Renal cortical epithelial cell (primary cell): ENCODE results near the gene PROZ. TPM values are rescaled to one million over a fixed set of nuclear protein-coding genes. Genes with fewer than 3 reads are reported as not detected.

ENCODE experiments used
- DNase-seq: peaks from one replicate; pipeline ENCODE4 v3.0.0-alpha.2; 2011; ENCODE audit warnings: low read depth
- total RNA-seq: library from RNA; depleted of rRNA; stranded (reverse); fragments of >200 nt; gene quantifications from 2 replicates; pipeline ENCODE4 v1.2.3, GENCODE V29; 2014

Gene PROZ
- total RNA-seq, 1 donor from 2014 or later, result not detected

- no peak for DNase-seq
These were observed 47.0 kb downstream of the PROZ start for GRCh38 chr13:113205428-113205931.

- DNase-seq, result no peak
These were observed 49.0 kb downstream of the PROZ start for GRCh38 chr13:113207460-113207859.

GRCh38 chr13:113207890-113208420, 49.5 kb downstream of the PROZ start:
- DNase-seq, result peak; percentile 17

- DNase-seq, result peak; percentile 49
These were observed 50.2 kb downstream of the PROZ start, which contains the start of gene PCID2 for GRCh38 chr13:113208421-113209335. PCID2 (minus strand) TSS chr13:113208669; CDS start chr13:113208634, 35 bp downstream.

- no peak for DNase-seq
These were observed 50.9 kb downstream of the PROZ start, which contains the start of gene CUL4A for GRCh38 chr13:113209336-113209758. CUL4A (plus strand) TSS chr13:113209613; CDS start chr13:113209628, 15 bp downstream.

- peak; percentile 46 for DNase-seq
These were observed 51.4 kb downstream of the PROZ start for GRCh38 chr13:113209759-113210421.

- DNase-seq, result no peak
These were observed 52.4 kb downstream of the PROZ start for GRCh38 chr13:113210833-113211232.

- no peak for DNase-seq
These were observed 53.3 kb downstream of the PROZ start for GRCh38 chr13:113211774-113212173.

- DNase-seq, result peak; percentile 94
These were observed 58.0 kb downstream of the PROZ start for GRCh38 chr13:113216254-113217048.

GRCh38 chr13:113218586-113218985, 60.1 kb downstream of the PROZ start:
- peak; percentile 67 for DNase-seq

- no peak for DNase-seq
These were observed 61.0 kb downstream of the PROZ start for GRCh38 chr13:113219256-113219940.

- DNase-seq, result no peak
These were observed 61.7 kb downstream of the PROZ start for GRCh38 chr13:113220141-113220598.

GRCh38 chr13:113220877-113221276, 62.4 kb downstream of the PROZ start:
- DNase-seq, result no peak

Other genes starting within 250 kb of the PROZ start
- gene MCF2L, start 189.4 kb upstream of the PROZ start, total RNA-seq, result 4.7 and 8.3 TPM in 2 replicates
- gene F7, start 52.9 kb upstream of the PROZ start, total RNA-seq, result 0.30 TPM in 1 of 2 replicates, not detected in the other
- gene F10, start 35.8 kb upstream of the PROZ start, total RNA-seq, result 0.10 and 1.0 TPM in 2 replicates
- gene PCID2, start 50.0 kb downstream of the PROZ start, total RNA-seq, result 54.2 and 71.9 TPM in 2 replicates
- gene CUL4A, start 51.0 kb downstream of the PROZ start, total RNA-seq, result 130 and 156 TPM in 2 replicates
- 222 and 231 TPM in 2 replicates for gene LAMP1, start 138.6 kb downstream of the PROZ start, total RNA-seq
- gene GRTP1, start 205.5 kb downstream of the PROZ start, total RNA-seq, result 2.7 and 4.3 TPM in 2 replicates